Ovary (tissue), 9 donors: ENCODE measurements around the gene SLC26A11. TPM values are rescaled to one million over a fixed set of nuclear protein-coding genes. Genes with fewer than 3 reads are reported as not detected.

Experiments
- DNase-seq, 5 donors: peaks; one replicate each; pipeline ENCODE4 v3.0.0-alpha.2; 2019 to 2020
- H3K27ac ChIP-seq, 2 donors: fragments of 200-600 bp; one replicate each; pipeline versions ENCODE4 v1.5.1 to v1.8.0; 2019 to 2022
- H3K27me3 ChIP-seq: fragments of 200-600 bp; one replicate; pipeline ENCODE4 v1.8.0; 2022
- H3K36me3 ChIP-seq: fragments of 200-600 bp; sonication (generic); one replicate; pipeline ENCODE4 v1.5.1; 2019
- H3K4me1 ChIP-seq: one replicate; pipeline ENCODE4 v1.8.1; 2013; ENCODE audit warnings: mild to moderate bottlenecking, moderate library complexity; ENCODE audit not compliant: insufficient read depth
- H3K4me3 ChIP-seq: fragments of 200-600 bp; sonication (generic); one replicate; pipeline ENCODE4 v1.5.1; 2017
- H3K9me3 ChIP-seq, 2 donors: fragments of 200-600 bp in 1 of 2; sonication (generic) in 1 of 2; one replicate each; pipeline versions ENCODE4 v1.5.1 to v1.8.1; 2013 to 2019; ENCODE audit warnings: mild to moderate bottlenecking in 1 of 2, moderate library complexity in 1 of 2
- CTCF ChIP-seq, 3 donors: fragments of 450-650 bp in 2 of 3; fragments of 200-600 bp in 1 of 3; IDR thresholded peaks; one replicate each; pipeline versions ENCODE4 v1.5.1 to v1.8.0; 2016 to 2022; ENCODE audit warnings: antibody characterized with exemption in 3 of 3, mild to moderate bottlenecking in 1 of 3
- EP300 ChIP-seq: sonication (generic); formaldehyde crosslinking; IDR thresholded peaks from one replicate; pipeline ENCODE4 v1.6.1; 2017; ENCODE audit warnings: antibody characterized with exemption
- POLR2A ChIP-seq: fragments of 450-650 bp; IDR thresholded peaks from one replicate; pipeline ENCODE4 v1.6.1; 2017; ENCODE audit warnings: antibody characterized with exemption, mild to moderate bottlenecking, moderate library complexity
- WGBS, 3 donors: extraction: QIAGEN DNeasy Blood & Tissue Kit in 1 of 3; methylation state at CpG; one replicate each; pipeline versions ENCODE4 v1.1.5 to v1.1.7; 2013 to 2017; 5-methylcytosine and 5-hydroxymethylcytosine counted together
- intact Hi-C, 4 donors: fragments of 100-400 bp; cut with DNase I; formaldehyde crosslinking; loops; one replicate each; pipeline versions ENCODE4 v1.11.0 to v1.15.1; 2022 to 2023
- polyA plus RNA-seq, 2 donors: library from polyadenylated mRNA; stranded (reverse); fragments of 200-250 nt in 1 of 2; fragments of 350-450 nt in 1 of 2; fragmentation: Illumina TruSeq in 1 of 2; extraction: RNeasy Lipid Tissue Mini Kit (QIAGEN cat#74804) in 1 of 2; gene quantifications; one replicate each; pipeline ENCODE4 v1.2.3, GENCODE V29; 2013 to 2014
- total RNA-seq, 7 donors: library from RNA; depleted of rRNA in 2 of 7; stranded (reverse); fragments of >200 nt in 2 of 7; fragmentation: NEBNext Ultra II Directional in 3 of 7; extraction: Animal tissue kit (Norgen Biotek cat#: 25700) in 3 of 7; gene quantifications; one replicate each; pipeline versions ENCODE4 v1.1.0 to v1.2.4, GENCODE V29; 2016 to 2023
- donor health status: DM: no; HTN: no; CAD: no; lungs with moderate emphysema.
- donor health status: DM: no; HTN: no; CAD: no.
- donor health status: Bipolar disorder and iron deficiency.
- donor health status: DM: yes; HTN: yes; CAD: no.
- donor health status: DM: no; HTN: no; CAD: no.
- donor health status: DM: yes; HTN: yes; CAD: no.

Gene SLC26A11
- total and polyA plus RNA-seq, 9 donors, result 8.4 to 30.3 (median 22.8) TPM

- Histone ChIP-seq H3K9me3 (no peaks in the 10 kb centered on the region), H3K36me3 (no peaks in the 10 kb centered on the region), H3K27me3 (no peaks in the 10 kb centered on the region), H3K4me1 (peaks cover 4% of the 10 kb centered on the region), H3K27ac (no peak overlapping the region), H3K4me3 (no peak overlapping the region)
- WGBS, 3 donors, result 83 to 89% (median 86%) methylated on average over 2 of the region's 2 CpGs
- intact Hi-C loops, result loop anchor here in 1 of 4 donors (10.0 kb wide), 1 partner anchor 85 kb away; no protein-coding TSS in a partner anchor
- TF ChIP-seq POLR2A (no peak), EP300 (no peak)
- no peak for DNase-seq
These were observed 49.2 kb downstream of the SLC26A11 start for GRCh38 chr17:80269405-80269807.

- WGBS, 3 donors, result 79 to 89% (median 84%) methylated on average over 10 of the region's 10 CpGs
- Histone ChIP-seq H3K36me3 (no peaks in the 10 kb centered on the region), H3K4me3 (no peak overlapping the region), H3K9me3 (no peaks in the 10 kb centered on the region), H3K4me1 (peaks cover 3% of the 10 kb centered on the region), H3K27ac (no peak overlapping the region), H3K27me3 (no peaks in the 10 kb centered on the region)
- TF ChIP-seq EP300, result no peak
- TF ChIP-seq POLR2A, result no peak
- no peak for TF ChIP-seq CTCF (IDR thresholded peaks at IDR 0.05)
- no peak for DNase-seq
- intact Hi-C loops, result no loop called here
These were observed 49.9 kb downstream of the SLC26A11 start for GRCh38 chr17:80270104-80270503.

- no peak for DNase-seq
- Histone ChIP-seq H3K4me3 (no peak overlapping the region), H3K27ac (no peak overlapping the region), H3K27me3 (no peaks in the 10 kb centered on the region), H3K9me3 (no peaks in the 10 kb centered on the region), H3K36me3 (no peaks in the 10 kb centered on the region), H3K4me1 (peaks cover 3% of the 10 kb centered on the region)
- WGBS, 3 donors, result 78 to 83% (median 79%) methylated on average over 4 of the region's 4 CpGs
- intact Hi-C loops, result no loop called here
- TF ChIP-seq CTCF (IDR thresholded peaks at IDR 0.05) (no peak), POLR2A (no peak)
These were observed 50.6 kb downstream of the SLC26A11 start for GRCh38 chr17:80270836-80271235.

- Histone ChIP-seq H3K9me3 (no peaks in the 10 kb centered on the region), H3K4me1 (peaks cover 3% of the 10 kb centered on the region), H3K27ac (no peak overlapping the region), H3K36me3 (no peaks in the 10 kb centered on the region), H3K27me3 (no peaks in the 10 kb centered on the region), H3K4me3 (no peak overlapping the region)
- DNase-seq, result no peak
- intact Hi-C loops, result no loop called here
- no peak for TF ChIP-seq POLR2A
- no peak for TF ChIP-seq CTCF (IDR thresholded peaks at IDR 0.05)
- TF ChIP-seq EP300, result no peak
- WGBS, 3 donors, result 87 to 89% (median 88%) methylated on average over 10 of the region's 10 CpGs
These were observed 52.1 kb downstream of the SLC26A11 start for GRCh38 chr17:80272366-80272765.

- DNase-seq, result no peak
- TF ChIP-seq EP300 (no peak), POLR2A (no peak), CTCF (IDR thresholded peaks at IDR 0.05) (no peak)
- WGBS, 3 donors, result 85 to 90% (median 86%) methylated on average over 8 to 9 of the region's 9 CpGs
- no peaks in the 10 kb centered on the region for H3K9me3 ChIP-seq
- intact Hi-C loops, result no loop called here
- H3K4me1 ChIP-seq, result peaks cover 3% of the 10 kb centered on the region
- no peak overlapping the region for H3K27ac ChIP-seq
- no peaks in the 10 kb centered on the region for H3K36me3 ChIP-seq
- no peak overlapping the region for H3K4me3 ChIP-seq
- no peaks in the 10 kb centered on the region for H3K27me3 ChIP-seq
These were observed 54.1 kb downstream of the SLC26A11 start for GRCh38 chr17:80274331-80274730.
